MCF 10A (cell line): ENCODE measurements around the gene DGUOK. TPM values are rescaled to one million over a fixed set of nuclear protein-coding genes. Genes with fewer than 3 reads are reported as not detected.

Experiments
- BruUV-seq: library from RNA; stranded (reverse); fragments of 400-500 nt; replicated peaks from 2 replicates; lab custom pipeline; 2021; lab: Mats Ljungman, UMichigan
- CTCF ChIA-PET: fragments of 300-600 bp; sonication (Branson Sonifier 250); formaldehyde crosslinking; extraction: SDS; loops from one replicate; lab custom pipeline; 2021; ENCODE audit warnings: antibody characterized with exemption, inconsistent platforms; lab: Yijun Ruan, JAX
- POLR2A ChIA-PET: fragments of 300-600, 350-650 bp; sonication (Branson Sonifier 250); formaldehyde crosslinking; extraction: SDS; loops from one replicate; lab custom pipeline; 2020; ENCODE audit warnings: antibody characterized with exemption, inconsistent platforms; lab: Yijun Ruan, JAX
- DNase-seq: peaks from one replicate; pipeline ENCODE4 v3.0.0-alpha.2; 2018; ENCODE audit not compliant: unreplicated experiment
- H3K27ac Mint-ChIP-seq: one replicate; pipeline ENCODE4 v1.8.0; 2022; ENCODE audit warnings: mild to moderate bottlenecking, low read depth, mixed read lengths; ENCODE audit not compliant: unreplicated experiment
- H3K27me3 Mint-ChIP-seq: one replicate; pipeline ENCODE4 v1.8.0; 2022; ENCODE audit warnings: mixed read lengths; ENCODE audit not compliant: insufficient read depth, unreplicated experiment
- H3K36me3 Mint-ChIP-seq: one replicate; pipeline ENCODE4 v1.8.0; 2022; ENCODE audit warnings: mild to moderate bottlenecking, moderate library complexity, mixed read lengths; ENCODE audit not compliant: insufficient read depth, unreplicated experiment
- H3K4me1 Mint-ChIP-seq: one replicate; pipeline ENCODE4 v1.8.0; 2022; ENCODE audit warnings: mixed read lengths; ENCODE audit not compliant: insufficient read depth, unreplicated experiment
- H3K4me3 Mint-ChIP-seq: one replicate; pipeline ENCODE4 v1.8.0; 2022; ENCODE audit warnings: mild to moderate bottlenecking, moderate library complexity, mixed read lengths; ENCODE audit not compliant: unreplicated experiment
- H3K9me3 Mint-ChIP-seq: one replicate; pipeline ENCODE4 v1.8.0; 2022; ENCODE audit warnings: mixed read lengths; ENCODE audit not compliant: unreplicated experiment
- CTCF ChIP-seq: fragments of 200-600 bp; IDR thresholded peaks from one replicate; pipeline ENCODE4 v1.8.0; 2022; ENCODE audit warnings: antibody characterized with exemption, mild to moderate bottlenecking; ENCODE audit not compliant: unreplicated experiment
- intact Hi-C: fragments of 100-400 bp; cut with micrococcal nuclease; formaldehyde crosslinking; loops from 2 replicates; pipeline ENCODE4 v1.14.1; 2022
- total RNA-seq: library from RNA; stranded (reverse); gene quantifications from 2 replicates; pipeline ENCODE4 v1.2.3, GENCODE V29; 2022

DGUOK gene
- total RNA-seq, 1 experiment from 2014 or later = 92.3 TPM

GRCh38 chr2:73893764-73894474 lies 32.8 kb upstream of the DGUOK start:
- Mint-ChIP-seq H3K27me3 (no peaks in the 10 kb centered on the region), H3K27ac (no peak overlapping the region), H3K4me3 (no peak overlapping the region), H3K9me3 (no peaks in the 10 kb centered on the region), H3K36me3 (no peaks in the 10 kb centered on the region), H3K4me1 (no peaks in the 10 kb centered on the region)
- intact Hi-C loops = no loop called here
- no peak for DNase-seq
- no peak for TF ChIP-seq CTCF
- CTCF ChIA-PET = no interaction called here
- BruUV-seq = no TSS peak
- POLR2A ChIA-PET = no interaction called here

- ChIA-PET POLR2A (no interaction called here), CTCF (interaction anchor here (0.5 kb wide), 1 partner anchor 41 kb away, joined by 4 read pairs; no protein-coding TSS in a partner anchor)
- Mint-ChIP-seq H3K27ac (no peak overlapping the region), H3K27me3 (no peaks in the 10 kb centered on the region), H3K36me3 (no peaks in the 10 kb centered on the region), H3K9me3 (no peaks in the 10 kb centered on the region), H3K4me3 (no peak overlapping the region), H3K4me1 (no peaks in the 10 kb centered on the region)
- BruUV-seq = no TSS peak
- no peak for TF ChIP-seq CTCF
- no peak for DNase-seq
- intact Hi-C loops = no loop called here
These were observed 32.2 kb upstream of the DGUOK start for GRCh38 chr2:73894475-73894850.

GRCh38 chr2:73894877-73895276 lies 31.8 kb upstream of the DGUOK start:
- Mint-ChIP-seq H3K36me3 (no peaks in the 10 kb centered on the region), H3K27me3 (no peaks in the 10 kb centered on the region), H3K4me1 (no peaks in the 10 kb centered on the region), H3K9me3 (no peaks in the 10 kb centered on the region), H3K27ac (no peak overlapping the region), H3K4me3 (no peak overlapping the region)
- intact Hi-C loops = no loop called here
- no peak for TF ChIP-seq CTCF
- DNase-seq = no peak
- no TSS peak for BruUV-seq
- CTCF ChIA-PET = interaction anchor here (0.5 kb wide), 1 partner anchor 42 kb away, joined by 4 read pairs; no protein-coding TSS in a partner anchor
- POLR2A ChIA-PET = no interaction called here

- no TSS peak for BruUV-seq
- CTCF ChIA-PET = no interaction called here
- Mint-ChIP-seq H3K4me3 (no peak overlapping the region), H3K27me3 (no peaks in the 10 kb centered on the region), H3K27ac (no peak overlapping the region), H3K36me3 (no peaks in the 10 kb centered on the region), H3K9me3 (no peaks in the 10 kb centered on the region), H3K4me1 (no peaks in the 10 kb centered on the region)
- POLR2A ChIA-PET = no interaction called here
- no peak for DNase-seq
- no peak for TF ChIP-seq CTCF
- intact Hi-C loops = no loop called here
These were observed 31.2 kb upstream of the DGUOK start for GRCh38 chr2:73895473-73895872.
